Skeletal muscle satellite cell (primary cell): ENCODE results near the gene VPS37C.
"Not testable (repeated sequence)": the region's sequence is repeated elsewhere in the genome, so short reads cannot be mapped to it uniquely, and the experiment has no call there.

Experiments
- H3K27me3 ChIP-seq: 2 replicates; pipeline ENCODE4 v1.7.0; 2013; ENCODE audit warnings: low read length; ENCODE audit not compliant: control insufficient read depth, insufficient read depth
- H3K36me3 ChIP-seq: 2 replicates; pipeline ENCODE4 v1.7.0; 2013; ENCODE audit warnings: mild to moderate bottlenecking, control low read depth, low read length; ENCODE audit not compliant: insufficient read depth
- H3K4me1 ChIP-seq: 2 replicates; pipeline ENCODE4 v1.7.0; 2013; ENCODE audit warnings: low read length; ENCODE audit not compliant: control insufficient read depth, insufficient read depth
- H3K4me2 ChIP-seq: 2 replicates; pipeline ENCODE4 v1.7.0; 2013; ENCODE audit warnings: mild to moderate bottlenecking, low read length
- H3K4me3 ChIP-seq: 2 replicates; pipeline ENCODE4 v1.7.0; 2013; ENCODE audit warnings: low read length
- H3K9ac ChIP-seq: 2 replicates; pipeline ENCODE4 v1.7.0; 2013; ENCODE audit warnings: mild to moderate bottlenecking, low read depth, low read length, moderate library complexity
- H3K9me3 ChIP-seq: replicated peaks from 2 replicates; pipeline ENCODE4 v1.7.0; 2013; ENCODE audit warnings: mild to moderate bottlenecking, control low read depth, low read length

VPS37C gene

DNA sequence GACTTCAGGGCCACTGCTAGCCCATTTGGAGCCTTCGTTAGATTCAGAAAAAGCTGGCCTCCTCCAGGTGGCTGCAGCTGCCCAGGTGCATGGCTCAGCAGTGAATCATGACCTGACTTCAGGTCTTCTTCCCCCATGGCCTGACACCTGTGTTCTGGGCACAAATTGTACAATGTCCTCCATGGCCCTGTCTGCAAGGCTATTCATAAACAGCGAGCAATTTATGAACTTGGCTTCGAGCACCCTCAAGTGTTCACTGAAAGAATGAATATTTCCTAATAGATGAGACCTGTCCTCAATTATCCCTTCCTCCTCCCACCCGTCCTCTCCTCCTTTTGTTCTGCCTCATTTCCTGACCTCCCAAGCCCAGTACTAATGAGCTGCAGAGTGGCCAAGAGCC lies 12.2 kb upstream of the VPS37C start:
- H3K9ac ChIP-seq, result no peak overlapping the region
- no peak overlapping the region for H3K4me2 ChIP-seq
- no peaks in the 10 kb centered on the region for H3K9me3 ChIP-seq
- no peak overlapping the region for H3K4me3 ChIP-seq
- H3K27me3 ChIP-seq, result peaks cover 69% of the 10 kb centered on the region
- no peaks in the 10 kb centered on the region for H3K36me3 ChIP-seq
- no peaks in the 10 kb centered on the region for H3K4me1 ChIP-seq

DNA sequence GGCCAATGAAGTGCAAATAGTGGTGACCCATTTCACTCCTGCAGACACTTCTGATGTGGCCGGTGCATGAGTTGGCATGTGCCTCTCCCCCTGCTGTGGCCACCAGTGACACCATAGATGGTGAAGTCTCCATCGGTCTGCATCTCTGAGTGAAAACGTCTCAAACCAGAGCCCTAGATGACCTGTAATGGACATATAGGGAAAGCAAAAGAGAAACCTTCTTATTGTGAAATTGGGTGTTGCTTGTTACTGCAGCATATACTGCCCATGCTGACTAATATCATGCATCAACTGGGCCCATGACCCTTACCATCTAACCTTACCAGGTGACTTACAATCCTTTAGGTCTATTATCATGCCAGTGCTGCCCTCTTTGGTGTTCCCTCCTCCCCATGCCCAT lies 11.7 kb upstream of the VPS37C start:
- Histone ChIP-seq H3K4me2 (no peak overlapping the region), H3K27me3 (peaks cover 66% of the 10 kb centered on the region), H3K4me1 (no peaks in the 10 kb centered on the region), H3K9ac (no peak overlapping the region), H3K9me3 (no peaks in the 10 kb centered on the region), H3K36me3 (no peaks in the 10 kb centered on the region), H3K4me3 (no peak overlapping the region)

DNA sequence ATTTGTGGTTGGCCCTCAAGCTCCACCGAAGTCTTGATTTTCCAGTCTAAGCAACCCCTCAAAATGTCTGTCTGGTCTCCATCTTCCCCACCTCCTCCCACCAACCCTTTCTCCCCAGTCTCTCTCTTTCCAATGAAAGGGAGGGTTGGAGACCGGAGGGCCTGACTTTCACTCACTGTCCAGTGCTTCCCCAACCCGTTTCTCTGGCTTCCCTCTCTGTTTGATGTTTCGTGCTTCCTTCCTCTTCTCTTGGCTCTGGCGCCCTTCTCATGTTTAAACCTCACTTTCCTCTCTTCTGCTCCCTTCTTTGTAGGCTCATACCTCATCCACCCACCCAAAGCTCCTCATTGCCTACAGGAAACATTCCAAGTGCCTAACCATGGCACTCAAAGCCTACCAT lies 11.1 kb upstream of the VPS37C start:
- no peaks in the 10 kb centered on the region for H3K36me3 ChIP-seq
- H3K27me3 ChIP-seq, result peaks cover 65% of the 10 kb centered on the region
- H3K4me3 ChIP-seq, result no peak overlapping the region

GRCh38 chr11:61171907-61172306 lies 10.7 kb upstream of the VPS37C start:
- H3K36me3 ChIP-seq, result no peaks in the 10 kb centered on the region
- no peak overlapping the region for H3K4me2 ChIP-seq
- H3K9me3 ChIP-seq, result no peaks in the 10 kb centered on the region
- peaks cover 67% of the 10 kb centered on the region for H3K27me3 ChIP-seq
- H3K4me1 ChIP-seq, result no peaks in the 10 kb centered on the region
- no peak overlapping the region for H3K4me3 ChIP-seq
- H3K9ac ChIP-seq, result no peak overlapping the region

More for the DNA sequence above, 11.1 kb upstream of the VPS37C start:
- H3K9ac ChIP-seq, result no peak overlapping the region
- no peaks in the 10 kb centered on the region for H3K4me1 ChIP-seq
- no peaks in the 10 kb centered on the region for H3K9me3 ChIP-seq
- H3K4me2 ChIP-seq, result no peak overlapping the region

- Histone ChIP-seq H3K4me3 (no peak overlapping the region), H3K9me3 (no peaks in the 10 kb centered on the region), H3K9ac (no peak overlapping the region), H3K36me3 (no peaks in the 10 kb centered on the region), H3K4me2 (no peak overlapping the region), H3K27me3 (peaks cover 56% of the 10 kb centered on the region), H3K4me1 (no peaks in the 10 kb centered on the region)
These were observed 9.3 kb upstream of the VPS37C start for GRCh38 chr11:61170566-61170965.

GRCh38 chr11:61168800-61169199 lies 7.6 kb upstream of the VPS37C start:
- Histone ChIP-seq H3K36me3 (no peaks in the 10 kb centered on the region), H3K4me1 (no peaks in the 10 kb centered on the region), H3K4me2 (no peak overlapping the region), H3K9me3 (no peaks in the 10 kb centered on the region), H3K9ac (no peak overlapping the region), H3K27me3 (peaks cover 41% of the 10 kb centered on the region), H3K4me3 (no peak overlapping the region)

DNA sequence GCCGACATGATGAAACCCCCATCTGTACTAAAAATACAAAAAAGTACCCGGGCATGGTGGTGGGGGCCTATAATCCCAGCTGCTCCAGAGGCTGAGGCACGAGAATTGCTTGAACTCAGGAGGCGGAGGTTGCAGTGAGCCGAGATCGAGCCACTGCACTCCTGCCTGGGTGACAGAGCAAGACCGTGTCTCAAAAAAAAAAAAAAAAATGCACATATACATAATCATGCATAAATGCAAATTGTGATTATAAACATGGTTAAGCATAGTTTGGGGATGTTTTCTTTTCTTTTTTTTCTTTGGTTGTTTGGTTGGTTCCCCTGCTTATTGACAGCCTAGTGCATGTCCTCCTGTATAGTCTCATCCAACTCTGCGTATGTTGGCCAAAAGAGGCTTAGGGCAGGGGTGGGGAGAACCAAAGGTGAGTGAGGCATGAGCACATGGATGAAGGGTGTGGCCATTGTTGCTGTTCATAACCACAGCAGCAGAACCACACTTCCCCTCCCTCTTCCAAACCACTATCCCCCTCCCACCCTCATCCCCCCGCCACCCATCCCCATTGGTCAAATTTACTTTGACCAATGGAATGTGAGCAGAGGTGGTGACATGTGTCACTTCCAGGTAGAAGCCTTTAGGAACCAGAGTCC lies 6.9 kb upstream of the VPS37C start:
- H3K4me3 ChIP-seq, result no peak overlapping the region
- no peaks in the 10 kb centered on the region for H3K4me1 ChIP-seq
- H3K9me3 ChIP-seq, result no peaks in the 10 kb centered on the region
- H3K4me2 ChIP-seq, result no peak overlapping the region
- H3K36me3 ChIP-seq, result no peaks in the 10 kb centered on the region
- no peak overlapping the region for H3K9ac ChIP-seq
- peaks cover 37% of the 10 kb centered on the region for H3K27me3 ChIP-seq

GRCh38 chr11:61166331-61166730 lies 5.1 kb upstream of the VPS37C start:
- not testable (repeated sequence) for H3K9ac ChIP-seq, H3K4me3 ChIP-seq, H3K4me2 ChIP-seq, H3K9me3 ChIP-seq, H3K36me3 ChIP-seq, H3K4me1 ChIP-seq
- peaks cover 22% of the 10 kb centered on the region for H3K27me3 ChIP-seq

- not testable (repeated sequence) for H3K4me2 ChIP-seq, H3K9me3 ChIP-seq, H3K4me3 ChIP-seq, H3K9ac ChIP-seq, H3K36me3 ChIP-seq
- Histone ChIP-seq H3K27me3 (peaks cover 22% of the 10 kb centered on the region), H3K4me1 (peaks cover 10% of the 10 kb centered on the region)
These were observed 4.6 kb upstream of the VPS37C start for GRCh38 chr11:61165785-61166184.

- Histone ChIP-seq H3K9me3 (no peaks in the 10 kb centered on the region), H3K9ac (no peak overlapping the region), H3K4me1 (peaks cover 20% of the 10 kb centered on the region), H3K4me3 (no peak overlapping the region), H3K36me3 (no peaks in the 10 kb centered on the region), H3K4me2 (no peak overlapping the region), H3K27me3 (peaks cover 15% of the 10 kb centered on the region)
These were observed 3.6 kb upstream of the VPS37C start for GRCh38 chr11:61164606-61165424.

DNA sequence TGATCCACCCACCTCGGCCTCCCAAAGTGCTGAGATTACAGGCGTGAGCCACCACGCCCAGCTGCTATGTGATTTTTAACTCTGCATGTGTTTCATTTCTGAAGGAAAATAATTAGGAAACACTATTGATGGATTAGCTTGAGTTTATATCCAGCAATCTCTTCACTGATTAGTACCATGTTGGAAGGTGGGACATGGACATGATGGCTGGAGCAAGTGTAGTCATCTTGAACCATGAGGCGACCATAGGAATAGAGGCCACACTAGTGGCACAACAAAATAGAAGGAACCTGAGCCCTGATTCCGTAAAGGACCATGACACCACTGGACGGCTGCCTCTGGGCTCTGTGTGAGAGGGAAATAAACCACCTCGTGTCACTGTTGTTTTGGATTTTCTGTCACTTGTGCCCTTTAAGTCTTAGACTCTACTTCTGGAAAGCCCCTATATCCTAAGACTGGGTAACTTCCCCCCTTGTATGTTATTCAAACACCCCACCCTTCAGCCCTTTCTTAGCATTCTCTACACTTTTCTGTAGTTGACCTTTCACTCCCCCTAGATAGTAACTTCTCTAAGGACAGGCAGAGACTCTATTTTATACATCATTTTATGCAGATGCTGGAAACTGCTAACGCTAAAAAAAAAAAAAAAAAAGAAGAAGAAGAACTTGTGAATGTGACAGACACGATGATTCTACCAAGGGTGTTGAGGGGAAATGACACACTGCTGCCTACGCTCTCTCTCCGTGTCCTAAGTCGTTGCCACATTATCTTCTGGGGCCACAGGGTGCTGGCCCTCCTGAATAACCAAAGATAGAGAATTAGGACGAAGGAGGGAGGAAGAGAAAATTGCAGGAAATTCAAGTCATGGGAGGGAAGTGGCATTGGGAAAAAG lies 2.7 kb upstream of the VPS37C start:
- H3K4me2 ChIP-seq, result no peak overlapping the region
- no peaks in the 10 kb centered on the region for H3K36me3 ChIP-seq
- H3K27me3 ChIP-seq, result peaks cover 11% of the 10 kb centered on the region
- no peak overlapping the region for H3K4me3 ChIP-seq
- H3K9me3 ChIP-seq, result no peaks in the 10 kb centered on the region
- peaks cover 25% of the 10 kb centered on the region for H3K4me1 ChIP-seq
- H3K9ac ChIP-seq, result no peak overlapping the region
